GM18858 (cell line): ENCODE results near the gene LRRC4C.
"Not testable (repeated sequence)": the region's sequence is repeated elsewhere in the genome, so short reads cannot be mapped to it uniquely, and the experiment has no call there.

ENCODE experiments used
- ATAC-seq: cut with Tn5 transposase; IDR thresholded peaks from one replicate; pipeline ENCODE4 v1.9.1; 2021; ENCODE audit not compliant: unreplicated experiment

Gene LRRC4C

DNA sequence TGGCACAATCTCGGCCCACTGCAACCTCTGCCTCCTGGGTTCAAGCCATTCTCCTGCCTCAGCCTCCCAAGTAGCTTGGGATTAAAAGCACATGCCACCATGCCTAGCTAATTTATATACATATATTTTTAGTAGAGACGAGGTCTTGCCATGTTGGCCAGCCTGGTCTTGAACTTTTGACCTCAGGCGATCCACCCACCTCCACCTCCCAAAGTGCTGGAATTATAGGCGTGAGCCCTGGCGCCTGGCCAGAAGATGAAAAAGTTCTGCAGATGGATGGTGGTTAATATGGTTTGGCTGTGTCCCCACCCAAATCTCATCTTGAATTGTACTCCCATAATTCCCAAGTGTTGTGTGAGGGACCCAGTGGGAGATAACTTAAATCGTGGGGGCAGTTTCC is 937.4 kb downstream of the LRRC4C start:
- not testable (repeated sequence) for ATAC-seq

- ATAC-seq, result no peak
Observed at GRCh38 chr11:40517122-40517521, 942.3 kb downstream of the LRRC4C start.

DNA sequence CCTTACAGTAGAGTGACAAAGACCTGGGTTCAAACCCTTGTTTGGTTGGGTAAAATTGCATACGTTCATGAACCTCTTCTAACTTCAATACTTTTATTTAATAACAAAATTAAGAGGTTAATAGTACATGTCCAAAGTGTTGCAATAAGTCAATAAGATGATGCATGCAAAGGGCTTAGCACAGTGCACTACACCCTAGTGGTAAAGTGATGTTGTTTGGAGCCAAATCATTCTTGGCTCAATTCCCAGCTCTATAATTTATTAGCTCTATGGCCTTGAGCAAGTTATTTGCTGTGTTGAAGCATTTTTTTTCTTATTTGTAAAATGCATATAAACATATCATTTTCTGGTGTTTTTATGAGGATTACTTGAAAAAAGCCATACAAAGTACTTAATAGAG is 945.3 kb downstream of the LRRC4C start:
- ATAC-seq, result no peak

GRCh38 chr11:40513281-40513680 is 946.2 kb downstream of the LRRC4C start:
- ATAC-seq, result no peak

- no peak for ATAC-seq
Observed at GRCh38 chr11:40508303-40508702, 951.1 kb downstream of the LRRC4C start.

GRCh38 chr11:40506226-40506625 is 953.2 kb downstream of the LRRC4C start:
- no peak for ATAC-seq

GRCh38 chr11:40491341-40491740 is 968.1 kb downstream of the LRRC4C start:
- ATAC-seq, result no peak

GRCh38 chr11:40467771-40468170 is 991.7 kb downstream of the LRRC4C start:
- ATAC-seq, result no peak

GRCh38 chr11:40445391-40445790 is 1014.1 kb downstream of the LRRC4C start:
- no peak for ATAC-seq

GRCh38 chr11:40444151-40444550 is 1015.3 kb downstream of the LRRC4C start:
- ATAC-seq, result no peak

DNA sequence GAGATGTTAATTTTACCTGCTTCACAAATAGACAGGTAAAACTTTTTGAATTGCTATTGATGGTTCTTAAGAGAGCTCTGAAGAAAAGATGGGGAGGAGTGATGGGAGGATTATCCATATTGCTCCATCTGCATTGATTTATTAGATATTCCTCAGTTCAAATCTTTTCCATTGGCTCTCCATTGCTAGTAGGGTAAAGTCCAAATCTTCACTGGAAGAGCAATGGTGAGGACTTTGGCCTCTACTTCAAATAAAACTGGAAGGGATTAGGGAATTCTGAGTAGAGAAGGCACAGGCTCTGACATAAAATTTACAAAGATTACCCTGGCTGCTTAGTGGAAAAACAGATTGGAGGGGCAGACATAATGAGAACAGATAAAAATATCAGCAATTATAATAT is 1024.1 kb downstream of the LRRC4C start:
- ATAC-seq, result no peak

- ATAC-seq, result no peak
Observed at GRCh38 chr11:40434926-40435325, 1024.5 kb downstream of the LRRC4C start.

GRCh38 chr11:40432358-40432757 is 1027.1 kb downstream of the LRRC4C start:
- no peak for ATAC-seq

DNA sequence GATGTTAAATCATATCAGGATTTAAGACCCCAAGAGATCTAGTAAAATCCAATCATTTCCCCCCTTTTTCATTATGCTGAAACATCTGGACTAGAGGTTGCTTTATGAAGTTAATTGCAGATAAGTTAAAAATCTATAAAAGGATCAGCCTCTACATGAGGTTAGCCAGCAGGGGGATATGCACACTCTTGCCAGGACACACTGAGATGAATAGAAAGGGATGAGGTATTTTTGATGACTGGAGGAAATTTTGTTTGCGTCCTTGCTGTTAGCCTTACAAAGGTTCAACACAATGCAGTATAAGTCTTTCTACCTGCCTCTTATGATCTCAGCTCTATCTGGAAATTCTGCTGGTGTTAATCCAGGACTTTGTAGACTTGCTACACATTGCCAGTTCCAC is 1034.3 kb downstream of the LRRC4C start:
- no peak for ATAC-seq

DNA sequence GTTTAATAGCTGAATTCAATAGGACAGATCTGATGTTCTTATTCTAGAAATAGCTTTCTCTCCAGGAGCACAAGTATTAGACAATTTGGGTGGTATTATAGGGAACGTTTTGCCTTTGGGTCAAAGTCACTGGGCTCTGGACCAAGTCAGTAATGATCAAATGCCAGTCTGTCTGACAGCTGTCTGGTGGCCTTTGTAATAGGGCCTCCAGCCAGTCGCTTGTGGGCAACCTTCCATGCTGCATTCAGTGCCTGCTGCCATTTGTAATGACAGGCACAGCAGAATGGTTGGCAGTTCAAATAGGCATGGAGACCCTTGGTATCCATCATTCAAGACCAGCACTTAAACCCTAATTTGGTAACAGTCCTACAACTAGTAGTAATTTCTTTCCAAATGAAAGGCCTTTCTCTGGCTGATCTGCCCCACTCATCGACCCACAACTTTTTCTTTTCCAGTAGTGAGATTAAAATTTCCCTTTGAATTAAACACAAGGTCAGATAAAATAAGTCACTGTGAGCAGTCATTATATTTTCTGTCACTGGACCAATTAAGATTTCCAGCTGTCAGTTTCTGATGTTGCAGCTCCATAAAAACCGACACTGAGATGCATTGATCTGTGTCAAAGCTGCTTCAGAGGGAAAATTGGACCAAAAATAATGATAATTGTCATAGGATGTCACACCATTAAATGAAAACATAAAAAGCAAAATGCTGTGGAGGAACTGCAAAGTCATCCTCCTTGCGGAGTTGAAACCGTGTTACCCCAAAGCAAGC is 1038.1 kb downstream of the LRRC4C start:
- no peak for ATAC-seq

DNA sequence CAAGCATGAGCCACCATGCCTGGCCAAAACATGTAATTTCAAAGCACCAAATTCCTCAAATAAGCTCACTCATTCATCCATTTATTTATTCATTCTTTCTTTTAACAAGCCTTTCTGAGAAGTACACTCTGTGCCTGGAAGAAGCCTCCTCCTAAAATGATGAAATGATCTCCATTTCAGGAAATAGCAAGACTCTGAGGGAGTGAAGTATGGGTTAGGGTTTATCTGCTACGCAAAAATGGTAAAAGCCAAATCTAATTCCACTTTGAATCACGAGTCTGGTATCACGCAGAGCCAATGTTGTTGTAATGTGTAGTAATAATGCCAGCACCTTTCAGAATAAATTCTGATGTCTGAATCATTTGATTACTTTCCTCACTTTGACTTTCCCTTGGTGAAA is 1041.8 kb downstream of the LRRC4C start:
- ATAC-seq, result no peak

- ATAC-seq, result no peak
Observed at GRCh38 chr11:40407355-40407754, 1052.1 kb downstream of the LRRC4C start.

GRCh38 chr11:40405614-40406013 is 1053.8 kb downstream of the LRRC4C start:
- ATAC-seq, result no peak

GRCh38 chr11:40403321-40403720 is 1056.1 kb downstream of the LRRC4C start:
- ATAC-seq, result no peak

GRCh38 chr11:40401132-40401853 is 1058.2 kb downstream of the LRRC4C start:
- ATAC-seq, result no peak

DNA sequence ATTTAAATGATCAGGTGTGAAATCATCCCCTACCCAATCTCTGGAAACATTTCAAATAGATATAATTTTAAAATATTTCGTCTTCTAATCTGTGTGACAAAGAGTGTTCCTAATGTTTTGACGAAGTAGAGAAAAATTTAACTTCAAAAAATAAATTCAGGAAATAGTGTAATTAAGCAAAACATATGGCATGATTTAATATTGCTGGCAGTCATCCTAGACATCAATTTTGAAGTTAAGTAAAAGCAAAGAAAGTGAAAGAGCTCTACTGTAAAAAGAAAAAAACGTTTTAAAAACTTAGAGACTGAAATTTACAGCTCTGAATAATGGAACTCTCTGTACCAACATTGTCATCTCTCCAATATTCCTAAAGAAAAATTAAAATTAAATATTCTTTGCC is 1062.3 kb downstream of the LRRC4C start:
- no peak for ATAC-seq

DNA sequence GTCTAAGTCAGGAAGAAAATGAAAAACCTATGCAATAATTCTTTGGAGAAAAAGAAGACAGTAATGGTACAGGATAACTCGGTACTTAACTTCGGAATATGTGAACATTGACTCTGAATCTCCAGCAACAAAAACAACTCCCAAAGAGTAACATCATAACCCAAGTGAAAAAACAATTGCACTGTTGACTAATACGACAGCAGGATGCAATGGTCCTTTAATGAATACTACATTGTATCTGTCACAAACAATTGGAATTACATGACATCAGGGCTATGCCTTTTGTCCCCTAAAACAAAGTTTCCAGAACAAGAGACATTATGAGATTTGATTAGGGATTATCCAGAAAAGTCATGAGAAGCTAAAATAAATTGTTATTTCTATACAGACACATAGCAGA is 1065.9 kb downstream of the LRRC4C start:
- no peak for ATAC-seq

DNA sequence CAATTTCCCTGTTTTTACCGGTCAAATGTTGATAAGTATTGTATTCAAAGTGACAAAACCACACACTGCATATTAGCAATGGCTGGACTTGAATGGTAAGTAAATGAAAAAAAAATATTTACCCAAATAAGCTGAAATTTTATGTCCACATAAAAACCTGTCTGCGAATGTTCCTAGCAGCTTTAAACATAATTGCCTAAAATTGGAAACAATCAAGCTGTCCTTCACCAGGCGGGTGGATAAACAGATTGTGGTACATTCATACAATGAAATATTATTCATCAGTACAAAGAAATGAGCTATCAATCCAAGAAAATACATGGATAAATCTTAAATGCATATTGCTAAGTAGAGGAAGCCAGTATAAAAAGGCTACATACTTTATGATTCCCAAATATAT is 1067.8 kb downstream of the LRRC4C start:
- ATAC-seq, result no peak
